Common myeloid progenitor, CD34-positive (primary cell): ENCODE results near the gene GALNT10.

Source experiments
- CTCF ChIA-PET: fragments of 350-600 bp; sonication (Branson Sonifier 250); formaldehyde crosslinking; loops from one replicate; lab custom pipeline; 2021; ENCODE audit warnings: antibody characterized with exemption; lab: Charles Lee
- POLR2A ChIA-PET: fragments of 350-600 bp; sonication (Branson Sonifier 250); formaldehyde crosslinking; loops from one replicate; lab custom pipeline; 2021; ENCODE audit warnings: antibody characterized with exemption; lab: Charles Lee
- DNase-seq, 3 donors: peaks; one replicate each; pipeline versions ENCODE4 v3.0.0 to v3.0.0-alpha.2; 2013
- H3K27ac ChIP-seq, 2 experiments: 1 replicate in 1 of 2; 2 replicates in 1 of 2; pipeline ENCODE4 v1.7.0; 2013; ENCODE audit warnings: inconsistent platforms in 2 of 2, low read length in 2 of 2, mild to moderate bottlenecking in 2 of 2, low read depth in 1 of 2, moderate library complexity in 1 of 2; ENCODE audit not compliant: severe bottlenecking in 2 of 2, insufficient read depth in 1 of 2, poor library complexity in 1 of 2
- H3K27me3 ChIP-seq, 5 experiments: replicated peaks in 2 of 5; 1 replicate in 3 of 5; 2 replicates in 2 of 5; pipeline versions ENCODE4 v1.6.1 to v1.7.0; 2013; ENCODE audit warnings: low read length in 4 of 5, mild to moderate bottlenecking in 2 of 5, moderate library complexity in 2 of 5, inconsistent platforms in 1 of 5; ENCODE audit not compliant: insufficient read depth in 5 of 5, control insufficient read depth in 4 of 5
- H3K36me3 ChIP-seq, 4 experiments: 1 replicate in 2 of 4; 2 replicates in 2 of 4; pipeline versions ENCODE4 v1.6.1 to v1.7.0; 2013; ENCODE audit warnings: low read length in 3 of 4, control low read depth in 1 of 4, mild to moderate bottlenecking in 1 of 4; ENCODE audit not compliant: control insufficient read depth in 4 of 4, insufficient read depth in 4 of 4
- H3K4me1 ChIP-seq, 4 experiments: 1 replicate in 3 of 4; 2 replicates in 1 of 4; pipeline versions ENCODE4 v1.6.1 to v1.7.1; 2013; ENCODE audit warnings: low read length in 3 of 4, mild to moderate bottlenecking in 3 of 4, control low read depth in 1 of 4, inconsistent platforms in 1 of 4, moderate library complexity in 1 of 4; ENCODE audit not compliant: control insufficient read depth in 4 of 4, insufficient read depth in 4 of 4; ENCODE audit errors: control extremely low read depth in 1 of 4
- H3K4me3 ChIP-seq, 7 experiments: 1 replicate in 4 of 7; 2 replicates in 3 of 7; pipeline versions ENCODE4 v1.5.1 to v1.7.0; 2013; ENCODE audit warnings: mild to moderate bottlenecking in 7 of 7, low read length in 6 of 7, moderate library complexity in 6 of 7, inconsistent platforms in 2 of 7, low read depth in 2 of 7, control low read depth in 1 of 7; ENCODE audit not compliant: insufficient read depth in 4 of 7, control insufficient read depth in 1 of 7; ENCODE audit errors: extremely low read depth in 1 of 7
- H3K9me3 ChIP-seq, 5 experiments: 1 replicate in 4 of 5; 2 replicates in 1 of 5; pipeline versions ENCODE4 v1.6.1 to v1.7.1; 2013; ENCODE audit warnings: low read length in 4 of 5, mild to moderate bottlenecking in 2 of 5, inconsistent platforms in 1 of 5, low read depth in 1 of 5, moderate library complexity in 1 of 5; ENCODE audit not compliant: control insufficient read depth in 4 of 5, insufficient read depth in 2 of 5; ENCODE audit errors: control extremely low read depth in 1 of 5
- WGBS: methylation state at CpG from one replicate; pipeline ENCODE4 v1.1.5; 2013; ENCODE audit not compliant: insufficient coverage; 5-methylcytosine and 5-hydroxymethylcytosine counted together

GALNT10 gene

GRCh38 chr5:154240595-154240994 is 50.1 kb downstream of the GALNT10 start:
- no peak overlapping the region for H3K4me3 ChIP-seq
- POLR2A ChIA-PET = no interaction called here
- H3K27me3 ChIP-seq = no peaks in the 10 kb centered on the region
- CTCF ChIA-PET = interaction anchor here (1.3 kb wide), 1 partner anchor 9 kb away, joined by 4 read pairs; no protein-coding TSS in a partner anchor
- H3K4me1 ChIP-seq = peaks cover 19 to 43% (median 37%) of the 10 kb centered on the region in 4 experiments
- DNase-seq = no peak
- 100% methylated on average over 2 of the region's 2 CpGs for WGBS
- H3K9me3 ChIP-seq = peaks cover 0 to 5% (median 4%) of the 10 kb centered on the region in 5 experiments
- no peak overlapping the region for H3K27ac ChIP-seq
- peaks cover 0 to 2% (median 0%) of the 10 kb centered on the region in 4 experiments for H3K36me3 ChIP-seq

GRCh38 chr5:154241021-154241420 is 50.5 kb downstream of the GALNT10 start:
- H3K27me3 ChIP-seq = no peaks in the 10 kb centered on the region
- no CpG with 5 or more reads among the region's 4 CpGs for WGBS
- H3K36me3 ChIP-seq = peaks cover 0 to 2% (median 0%) of the 10 kb centered on the region in 4 experiments
- peaks cover 0 to 5% (median 4%) of the 10 kb centered on the region in 5 experiments for H3K9me3 ChIP-seq
- H3K27ac ChIP-seq = no peak overlapping the region
- DNase-seq = no peak
- peaks cover 19 to 39% (median 33%) of the 10 kb centered on the region in 4 experiments for H3K4me1 ChIP-seq
- CTCF ChIA-PET = interaction anchor here (1.3 kb wide), 1 partner anchor 9 kb away, joined by 4 read pairs; no protein-coding TSS in a partner anchor
- POLR2A ChIA-PET = no interaction called here
- no peak overlapping the region for H3K4me3 ChIP-seq

DNA sequence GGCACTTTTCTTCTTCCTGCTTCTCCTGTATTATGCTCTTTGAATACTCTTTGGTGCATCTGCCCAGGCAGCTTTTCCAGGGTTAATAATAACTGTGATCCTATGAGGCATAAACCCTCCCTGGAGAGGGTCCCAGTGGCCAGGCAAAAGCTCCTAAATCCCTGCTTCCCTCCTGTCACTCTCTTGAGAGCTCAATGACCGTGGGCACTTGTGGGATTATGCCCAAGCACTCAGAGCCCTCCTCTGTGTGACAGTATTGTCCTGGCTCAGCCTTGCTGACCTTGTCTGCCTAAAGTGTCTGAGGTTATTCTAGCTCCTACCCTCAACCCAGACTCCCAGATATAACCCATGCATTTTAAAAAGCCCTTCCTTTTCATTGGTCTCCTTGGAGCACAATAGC is 51.9 kb downstream of the GALNT10 start:
- H3K27ac ChIP-seq = no peak overlapping the region
- ChIA-PET CTCF (interaction anchor here (1.6 kb wide), 1 partner anchor 16 kb away, joined by 4 read pairs; no protein-coding TSS in a partner anchor), POLR2A (no interaction called here)
- peaks cover 0 to 2% (median 0%) of the 10 kb centered on the region in 4 experiments for H3K36me3 ChIP-seq
- no peaks in the 10 kb centered on the region for H3K27me3 ChIP-seq
- H3K4me1 ChIP-seq = peaks cover 14 to 25% (median 19%) of the 10 kb centered on the region in 4 experiments
- DNase-seq = no peak
- peaks cover 0 to 5% (median 4%) of the 10 kb centered on the region in 5 experiments for H3K9me3 ChIP-seq
- WGBS = 100% methylated on average over 1 of the region's 1 CpG
- H3K4me3 ChIP-seq = no peak overlapping the region

- H3K27ac ChIP-seq = no peak overlapping the region
- ChIA-PET CTCF (interaction anchor here (1.6 kb wide), 1 partner anchor 17 kb away, joined by 4 read pairs; no protein-coding TSS in a partner anchor), POLR2A (no interaction called here)
- H3K4me3 ChIP-seq = no peak overlapping the region
- peaks cover 0 to 2% (median 0%) of the 10 kb centered on the region in 4 experiments for H3K36me3 ChIP-seq
- no peaks in the 10 kb centered on the region for H3K27me3 ChIP-seq
- peaks cover 0 to 5% (median 4%) of the 10 kb centered on the region in 5 experiments for H3K9me3 ChIP-seq
- WGBS = no CpG with 5 or more reads among the region's 1 CpG
- peaks cover 8 to 19% (median 14%) of the 10 kb centered on the region in 4 experiments for H3K4me1 ChIP-seq
- DNase-seq = no peak
Measured at GRCh38 chr5:154242964-154243376, 52.4 kb downstream of the GALNT10 start.

- no peak for DNase-seq
- Histone ChIP-seq H3K36me3 (peaks cover 0 to 2% (median 0%) of the 10 kb centered on the region in 4 experiments), H3K4me1 (peaks cover under 1 to 12% (median 7%) of the 10 kb centered on the region in 4 experiments), H3K27ac (no peak overlapping the region), H3K9me3 (peaks cover 0 to 5% (median 4%) of the 10 kb centered on the region in 5 experiments), H3K27me3 (no peaks in the 10 kb centered on the region), H3K4me3 (no peak overlapping the region)
- ChIA-PET POLR2A (no interaction called here), CTCF (interaction anchor here (1.1 to 1.6 kb wide), 2 partner anchors 12 to 17 kb away, joined by 3 to 4 read pairs; no protein-coding TSS in a partner anchor)
- 100% methylated on average over 2 of the region's 2 CpGs for WGBS
Measured at GRCh38 chr5:154243736-154244135, 53.2 kb downstream of the GALNT10 start.

DNA sequence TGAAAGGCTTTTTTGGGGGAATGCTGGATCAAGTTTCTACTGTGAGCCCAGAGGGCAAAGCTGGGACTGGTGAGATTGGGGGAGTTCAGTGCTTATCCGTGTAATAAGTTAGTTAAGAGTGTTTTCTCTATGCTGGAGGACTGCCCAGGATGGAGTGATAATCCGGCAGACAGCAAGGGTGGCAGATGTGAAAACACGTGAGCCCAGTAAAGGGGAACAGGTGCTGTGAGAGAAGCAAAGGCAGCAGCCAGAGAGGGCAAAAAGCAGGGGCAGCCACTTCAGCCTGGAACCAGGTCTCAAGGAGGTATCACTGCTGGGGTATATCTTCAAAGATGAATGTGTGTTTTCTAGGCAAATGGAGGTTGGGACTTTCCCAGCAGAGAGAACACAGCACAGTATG is 53.9 kb downstream of the GALNT10 start:
- POLR2A ChIA-PET = no interaction called here
- Histone ChIP-seq H3K9me3 (peaks cover 0 to 5% (median 4%) of the 10 kb centered on the region in 5 experiments), H3K4me3 (no peak overlapping the region), H3K4me1 (peaks cover 0 to 4% (median under 1%) of the 10 kb centered on the region in 4 experiments), H3K36me3 (peaks cover 0 to 2% (median 0%) of the 10 kb centered on the region in 4 experiments), H3K27ac (no peak overlapping the region), H3K27me3 (no peaks in the 10 kb centered on the region)
- DNase-seq = no peak
- CTCF ChIA-PET = interaction anchor here (1.1 kb wide), 1 partner anchor 13 kb away, joined by 3 read pairs; no protein-coding TSS in a partner anchor
- WGBS = 100% methylated on average over 3 of the region's 3 CpGs

DNA sequence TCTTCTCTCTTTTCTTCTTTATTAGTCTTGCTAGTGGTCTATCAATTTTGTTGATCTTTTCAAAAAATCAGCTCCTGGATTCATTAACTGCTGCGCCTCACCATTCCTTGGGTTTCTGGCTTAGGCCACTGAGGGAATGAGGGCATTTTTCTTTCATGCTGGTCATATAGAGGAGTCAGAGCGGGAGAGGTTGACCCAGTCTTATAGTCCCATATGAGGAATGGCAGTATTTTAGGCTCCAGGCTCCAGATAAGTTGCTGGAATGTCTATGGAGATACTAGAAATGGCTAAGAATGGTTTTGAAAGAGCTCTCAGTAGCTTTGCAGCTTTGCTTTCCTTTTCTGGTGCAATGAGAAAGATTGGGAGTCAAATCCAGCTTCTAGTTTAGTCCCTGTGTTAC is 58.2 kb downstream of the GALNT10 start:
- Histone ChIP-seq H3K27ac (no peak overlapping the region), H3K36me3 (peaks cover 0 to 2% (median under 1%) of the 10 kb centered on the region in 4 experiments), H3K9me3 (peaks cover 0 to 5% (median 4%) of the 10 kb centered on the region in 5 experiments), H3K4me3 (no peak overlapping the region), H3K4me1 (no peaks in the 10 kb centered on the region), H3K27me3 (no peaks in the 10 kb centered on the region)
- ChIA-PET CTCF (interaction anchor here (1.0 kb wide), 1 partner anchor 12 kb away, joined by 3 read pairs; no protein-coding TSS in a partner anchor), POLR2A (no interaction called here)
- 100% methylated on average over 2 of the region's 2 CpGs for WGBS
- no peak for DNase-seq
